Globus pallidus (tissue), 1 donor: ENCODE measurements around the gene ZNF25.
"Not testable (repeated sequence)": the region's sequence is repeated elsewhere in the genome, so short reads cannot be mapped to it uniquely, and the experiment has no call there.

Experiments used
- DNase-seq: peaks from one replicate; pipeline ENCODE4 v3.0.0-alpha.2; 2015; ENCODE audit warnings: low spot score

Gene ZNF25

GRCh38 chr10:37976091-37976879 lies at the start of gene ZNF25:
TSS of gene ZNF25 (minus strand) at chr10:37976647. CDS start at chr10:37971722, 4,925 bp downstream.
- peak; percentile 99 for DNase-seq

GRCh38 chr10:38025283-38025682 lies 48.8 kb upstream of the ZNF25 start:
- DNase-seq: no peak

GRCh38 chr10:38019124-38019523 lies 42.7 kb upstream of the ZNF25 start:
- not testable (repeated sequence) for DNase-seq

GRCh38 chr10:38016354-38016753 lies 39.9 kb upstream of the ZNF25 start:
- DNase-seq: no peak

- DNase-seq: peak; percentile 89
These were observed 33.9 kb upstream of the ZNF25 start, which contains the start of gene ZNF33A for GRCh38 chr10:38010119-38010903. TSS of gene ZNF33A (plus strand) at chr10:38010675. CDS start at chr10:38012342, 1,667 bp downstream.

- DNase-seq: no peak
These were observed 31.5 kb upstream of the ZNF25 start for GRCh38 chr10:38007991-38008390.

GRCh38 chr10:38007551-38007950 lies 31.1 kb upstream of the ZNF25 start:
- DNase-seq: no peak

GRCh38 chr10:38003588-38003987 lies 27.1 kb upstream of the ZNF25 start:
- no peak for DNase-seq

GRCh38 chr10:38003026-38003425 lies 26.6 kb upstream of the ZNF25 start:
- DNase-seq: no peak

GRCh38 chr10:38000474-38000873 lies 24.0 kb upstream of the ZNF25 start:
- not testable (repeated sequence) for DNase-seq

- not testable (repeated sequence) for DNase-seq
These were observed 22.5 kb upstream of the ZNF25 start for GRCh38 chr10:37998920-37999319.

- DNase-seq: no peak
These were observed 15.6 kb upstream of the ZNF25 start for GRCh38 chr10:37992083-37992482.

- DNase-seq: no peak
These were observed 15.2 kb upstream of the ZNF25 start for GRCh38 chr10:37991655-37992054.

GRCh38 chr10:37976880-37977203 lies 395 bp upstream of the ZNF25 start:
- no peak for DNase-seq

GRCh38 chr10:37975401-37975991 lies 951 bp downstream of the ZNF25 start:
- peak; percentile 35 for DNase-seq

GRCh38 chr10:37972396-37972795 lies 4.1 kb downstream of the ZNF25 start:
- DNase-seq: no peak

GRCh38 chr10:37965006-37965405 lies 11.4 kb downstream of the ZNF25 start:
- no peak for DNase-seq

- no peak for DNase-seq
These were observed 15.8 kb downstream of the ZNF25 start for GRCh38 chr10:37960591-37961137.

GRCh38 chr10:37957841-37958240 lies 18.6 kb downstream of the ZNF25 start:
- DNase-seq: no peak

GRCh38 chr10:37952926-37953325 lies 23.5 kb downstream of the ZNF25 start:
- no peak for DNase-seq

GRCh38 chr10:37952043-37952755 lies 24.2 kb downstream of the ZNF25 start:
- no peak for DNase-seq

GRCh38 chr10:37948210-37948609 lies 28.2 kb downstream of the ZNF25 start:
- no peak for DNase-seq
